MM.1S (cell line): ENCODE data around the gene MMP24.

ENCODE experiments used
- EZH2phosphoT487 ChIP-seq: fragments of 300-600 bp; sonication (generic); IDR thresholded peaks from 2 replicates; pipeline ENCODE4 v1.6.1; 2018; ENCODE audit warnings: antibody characterized with exemption, low read length
- TF ChIP-seq, protein P1 (sequence below): fragments of 300-600 bp; sonication (generic); IDR thresholded peaks from 2 replicates; pipeline ENCODE4 v1.5.1; 2016; ENCODE audit warnings: antibody characterized with exemption, low read length, mixed read lengths

DNA sequence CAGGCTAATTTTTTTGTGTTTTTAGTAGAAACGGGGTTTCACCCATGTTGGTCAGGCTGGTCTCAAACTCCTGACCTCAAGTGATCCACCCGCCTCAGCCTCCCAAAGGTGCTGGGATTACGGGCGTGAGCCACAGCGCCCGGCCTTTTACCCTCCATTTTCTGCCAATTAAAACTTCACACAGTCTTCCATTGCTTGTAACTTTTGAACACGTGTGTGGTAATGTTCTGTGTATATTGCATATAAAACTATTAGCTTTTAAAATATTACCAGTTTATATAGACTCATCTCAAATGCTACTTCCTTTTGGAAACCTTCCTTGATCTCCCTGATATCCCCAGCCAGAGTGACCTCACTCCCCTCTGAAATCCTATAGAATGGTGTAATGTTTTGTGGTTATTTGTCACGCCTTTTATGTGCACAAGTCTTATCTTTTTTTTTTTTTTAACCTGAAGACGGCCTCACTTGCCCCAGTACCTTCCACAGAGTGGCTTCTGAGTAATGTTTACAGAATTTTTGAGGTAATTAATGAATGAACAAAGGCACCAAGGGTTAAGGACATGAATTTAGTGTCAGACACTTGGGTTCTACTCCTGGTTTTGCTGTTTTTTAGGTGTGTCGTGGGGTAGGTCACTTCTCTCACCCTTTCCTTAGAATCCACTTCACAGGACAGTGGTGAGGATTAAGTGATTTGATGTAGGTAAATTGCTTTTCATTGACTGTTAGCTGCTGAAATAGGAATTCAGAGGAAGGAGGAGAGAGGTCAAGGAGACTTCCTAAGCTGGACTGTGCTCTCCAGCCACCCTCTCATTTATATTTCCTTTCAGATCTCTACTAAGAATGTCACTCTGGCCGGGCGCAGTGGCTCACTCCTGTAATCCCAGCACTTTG is 11.2 kb upstream of the MMP24 start:
- TF ChIP-seq, protein P1, sequence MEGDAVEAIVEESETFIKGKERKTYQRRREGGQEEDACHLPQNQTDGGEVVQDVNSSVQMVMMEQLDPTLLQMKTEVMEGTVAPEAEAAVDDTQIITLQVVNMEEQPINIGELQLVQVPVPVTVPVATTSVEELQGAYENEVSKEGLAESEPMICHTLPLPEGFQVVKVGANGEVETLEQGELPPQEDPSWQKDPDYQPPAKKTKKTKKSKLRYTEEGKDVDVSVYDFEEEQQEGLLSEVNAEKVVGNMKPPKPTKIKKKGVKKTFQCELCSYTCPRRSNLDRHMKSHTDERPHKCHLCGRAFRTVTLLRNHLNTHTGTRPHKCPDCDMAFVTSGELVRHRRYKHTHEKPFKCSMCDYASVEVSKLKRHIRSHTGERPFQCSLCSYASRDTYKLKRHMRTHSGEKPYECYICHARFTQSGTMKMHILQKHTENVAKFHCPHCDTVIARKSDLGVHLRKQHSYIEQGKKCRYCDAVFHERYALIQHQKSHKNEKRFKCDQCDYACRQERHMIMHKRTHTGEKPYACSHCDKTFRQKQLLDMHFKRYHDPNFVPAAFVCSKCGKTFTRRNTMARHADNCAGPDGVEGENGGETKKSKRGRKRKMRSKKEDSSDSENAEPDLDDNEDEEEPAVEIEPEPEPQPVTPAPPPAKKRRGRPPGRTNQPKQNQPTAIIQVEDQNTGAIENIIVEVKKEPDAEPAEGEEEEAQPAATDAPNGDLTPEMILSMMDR: no peak
- no peak for TF ChIP-seq EZH2phosphoT487
